ENCODE data around the gene MPRIP. TPM values are rescaled to one million over a fixed set of nuclear protein-coding genes. Genes with fewer than 3 reads are reported as not detected.

The MPRIP gene
- total RNA-seq, 1 experiment from 2014 or later, result 258 TPM

DNA sequence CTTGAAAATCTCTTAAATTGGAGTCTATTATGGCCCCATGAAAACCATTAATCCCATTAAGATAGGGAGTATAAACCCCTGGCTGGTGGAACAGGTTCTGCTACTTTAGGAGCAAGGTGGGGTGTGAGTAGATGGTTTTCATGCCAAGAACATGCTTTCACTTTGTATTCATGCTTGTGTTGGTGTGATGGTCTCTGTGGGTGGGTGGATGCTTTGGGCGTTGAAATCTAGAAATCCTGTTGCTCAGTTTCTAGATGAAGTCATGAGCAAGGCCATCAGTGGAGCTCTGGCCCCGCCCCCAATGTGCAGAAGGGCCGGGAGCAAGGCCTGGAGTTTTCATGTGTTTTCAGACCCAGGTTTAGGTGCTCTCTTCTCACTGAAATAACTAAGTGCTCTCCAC lies 143.8 kb downstream of the MPRIP start:
- H3K36me3 ChIP-seq (ENCODE audit: control insufficient read depth in 1 of 2, insufficient read depth in 2 of 2, low read length in 2 of 2), result peaks cover 14 to 25% of the 10 kb centered on the region in 2 experiments; a peak in 3 of 4 replicates
- ATAC-seq (no peak), DNase-seq (ENCODE audit: low read depth, low spot score) (no peak)
- no peak overlapping the region for H3K27ac ChIP-seq (ENCODE audit: low read depth, low read length)
- no peak overlapping the region for H3K4me3 ChIP-seq (replicated peaks in 1 of 2; ENCODE audit: low read depth in 1 of 2, low read length in 2 of 2)
- H4K20me1 ChIP-seq (ENCODE audit: insufficient read depth), result 0 out of 2 replicates have a peak, but pooled peaks cover under 1% of the 10 kb centered on the region
- CTCF ChIA-PET, result no interaction called here
- H3K27me3 ChIP-seq (ENCODE audit: insufficient read depth, low read length), result no peaks in the 10 kb centered on the region
- H3K9ac ChIP-seq (ENCODE audit: low read length), result no peak overlapping the region
- TF ChIP-seq CEBPB (IDR thresholded peaks at IDR 0.05; ENCODE audit: low read depth) (no peak), EZH2phosphoT487 (IDR thresholded peaks at IDR 0.05; ENCODE audit: borderline replicate concordance) (no peak), SP1 (IDR thresholded peaks at IDR 0.05; ENCODE audit: low read depth) (no peak), EZH2 (IDR thresholded peaks at IDR 0.05) (no peak), CBX3 (IDR thresholded peaks at IDR 0.05; ENCODE audit: low read depth) (no peak), SRF (IDR thresholded peaks at IDR 0.05; ENCODE audit: low read depth) (no peak), YY1 (IDR thresholded peaks at IDR 0.05; ENCODE audit: extremely low read depth, insufficient replicate concordance, low read depth, low read length) (no peak), ZFX (IDR thresholded peaks at IDR 0.05) (no peak), JUND (IDR thresholded peaks at IDR 0.05) (no peak), RAD21 (IDR thresholded peaks at IDR 0.05; ENCODE audit: low read depth) (no peak), POLR2AphosphoS5 (IDR thresholded peaks at IDR 0.05; ENCODE audit: low read depth, low read length) (no peak), EGR1 (IDR thresholded peaks at IDR 0.05; ENCODE audit: low read depth) (no peak), ZNF274 (IDR thresholded peaks at IDR 0.05; ENCODE audit: low read depth, low read length) (no peak), TCF7L2 (IDR thresholded peaks at IDR 0.05; ENCODE audit: borderline replicate concordance, extremely low read depth, insufficient read depth, insufficient read length) (no peak), POLR2A (IDR thresholded peaks at IDR 0.05; ENCODE audit: borderline replicate concordance, extremely low read depth, insufficient read depth, insufficient read length) (no peak)
- TF ChIP-seq, protein P1, sequence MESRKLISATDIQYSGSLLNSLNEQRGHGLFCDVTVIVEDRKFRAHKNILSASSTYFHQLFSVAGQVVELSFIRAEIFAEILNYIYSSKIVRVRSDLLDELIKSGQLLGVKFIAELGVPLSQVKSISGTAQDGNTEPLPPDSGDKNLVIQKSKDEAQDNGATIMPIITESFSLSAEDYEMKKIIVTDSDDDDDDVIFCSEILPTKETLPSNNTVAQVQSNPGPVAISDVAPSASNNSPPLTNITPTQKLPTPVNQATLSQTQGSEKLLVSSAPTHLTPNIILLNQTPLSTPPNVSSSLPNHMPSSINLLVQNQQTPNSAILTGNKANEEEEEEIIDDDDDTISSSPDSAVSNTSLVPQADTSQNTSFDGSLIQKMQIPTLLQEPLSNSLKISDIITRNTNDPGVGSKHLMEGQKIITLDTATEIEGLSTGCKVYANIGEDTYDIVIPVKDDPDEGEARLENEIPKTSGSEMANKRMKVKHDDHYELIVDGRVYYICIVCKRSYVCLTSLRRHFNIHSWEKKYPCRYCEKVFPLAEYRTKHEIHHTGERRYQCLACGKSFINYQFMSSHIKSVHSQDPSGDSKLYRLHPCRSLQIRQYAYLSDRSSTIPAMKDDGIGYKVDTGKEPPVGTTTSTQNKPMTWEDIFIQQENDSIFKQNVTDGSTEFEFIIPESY (IDR thresholded peaks at IDR 0.05; ENCODE audit: extremely low read depth, insufficient replicate concordance, low read length), result no peak
- TF ChIP-seq, protein P2, sequence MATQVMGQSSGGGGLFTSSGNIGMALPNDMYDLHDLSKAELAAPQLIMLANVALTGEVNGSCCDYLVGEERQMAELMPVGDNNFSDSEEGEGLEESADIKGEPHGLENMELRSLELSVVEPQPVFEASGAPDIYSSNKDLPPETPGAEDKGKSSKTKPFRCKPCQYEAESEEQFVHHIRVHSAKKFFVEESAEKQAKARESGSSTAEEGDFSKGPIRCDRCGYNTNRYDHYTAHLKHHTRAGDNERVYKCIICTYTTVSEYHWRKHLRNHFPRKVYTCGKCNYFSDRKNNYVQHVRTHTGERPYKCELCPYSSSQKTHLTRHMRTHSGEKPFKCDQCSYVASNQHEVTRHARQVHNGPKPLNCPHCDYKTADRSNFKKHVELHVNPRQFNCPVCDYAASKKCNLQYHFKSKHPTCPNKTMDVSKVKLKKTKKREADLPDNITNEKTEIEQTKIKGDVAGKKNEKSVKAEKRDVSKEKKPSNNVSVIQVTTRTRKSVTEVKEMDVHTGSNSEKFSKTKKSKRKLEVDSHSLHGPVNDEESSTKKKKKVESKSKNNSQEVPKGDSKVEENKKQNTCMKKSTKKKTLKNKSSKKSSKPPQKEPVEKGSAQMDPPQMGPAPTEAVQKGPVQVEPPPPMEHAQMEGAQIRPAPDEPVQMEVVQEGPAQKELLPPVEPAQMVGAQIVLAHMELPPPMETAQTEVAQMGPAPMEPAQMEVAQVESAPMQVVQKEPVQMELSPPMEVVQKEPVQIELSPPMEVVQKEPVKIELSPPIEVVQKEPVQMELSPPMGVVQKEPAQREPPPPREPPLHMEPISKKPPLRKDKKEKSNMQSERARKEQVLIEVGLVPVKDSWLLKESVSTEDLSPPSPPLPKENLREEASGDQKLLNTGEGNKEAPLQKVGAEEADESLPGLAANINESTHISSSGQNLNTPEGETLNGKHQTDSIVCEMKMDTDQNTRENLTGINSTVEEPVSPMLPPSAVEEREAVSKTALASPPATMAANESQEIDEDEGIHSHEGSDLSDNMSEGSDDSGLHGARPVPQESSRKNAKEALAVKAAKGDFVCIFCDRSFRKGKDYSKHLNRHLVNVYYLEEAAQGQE (IDR thresholded peaks at IDR 0.05; ENCODE audit: low read depth), result no peak
- TF ChIP-seq, protein P3, sequence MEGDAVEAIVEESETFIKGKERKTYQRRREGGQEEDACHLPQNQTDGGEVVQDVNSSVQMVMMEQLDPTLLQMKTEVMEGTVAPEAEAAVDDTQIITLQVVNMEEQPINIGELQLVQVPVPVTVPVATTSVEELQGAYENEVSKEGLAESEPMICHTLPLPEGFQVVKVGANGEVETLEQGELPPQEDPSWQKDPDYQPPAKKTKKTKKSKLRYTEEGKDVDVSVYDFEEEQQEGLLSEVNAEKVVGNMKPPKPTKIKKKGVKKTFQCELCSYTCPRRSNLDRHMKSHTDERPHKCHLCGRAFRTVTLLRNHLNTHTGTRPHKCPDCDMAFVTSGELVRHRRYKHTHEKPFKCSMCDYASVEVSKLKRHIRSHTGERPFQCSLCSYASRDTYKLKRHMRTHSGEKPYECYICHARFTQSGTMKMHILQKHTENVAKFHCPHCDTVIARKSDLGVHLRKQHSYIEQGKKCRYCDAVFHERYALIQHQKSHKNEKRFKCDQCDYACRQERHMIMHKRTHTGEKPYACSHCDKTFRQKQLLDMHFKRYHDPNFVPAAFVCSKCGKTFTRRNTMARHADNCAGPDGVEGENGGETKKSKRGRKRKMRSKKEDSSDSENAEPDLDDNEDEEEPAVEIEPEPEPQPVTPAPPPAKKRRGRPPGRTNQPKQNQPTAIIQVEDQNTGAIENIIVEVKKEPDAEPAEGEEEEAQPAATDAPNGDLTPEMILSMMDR (IDR thresholded peaks at IDR 0.05 in 2 of 3, conservative IDR thresholded peaks at IDR 0.05 in 1 of 3; ENCODE audit: borderline replicate concordance in 1 of 3, insufficient read depth in 1 of 3, low read depth in 2 of 3, low read length in 2 of 3), result no peak
- intact Hi-C loops (cut with micrococcal nuclease), result no loop called here
- H3K9me3 ChIP-seq (ENCODE audit: control insufficient read depth in 1 of 2, insufficient read depth in 1 of 2, low read depth in 1 of 2, low read length in 2 of 2), result no peaks in the 10 kb centered on the region
- H3K79me2 ChIP-seq (ENCODE audit: insufficient read depth, low read length), result no peaks in the 10 kb centered on the region
- RAD21 ChIA-PET (ENCODE audit: low non-redundant PET in 1 of 2, low total read pairs in 2 of 2, uncharacterized antibody in 2 of 2, unreplicated experiment in 2 of 2), result no interaction called here
- no peak overlapping the region for H3K4me2 ChIP-seq (ENCODE audit: low read length)
- no peak overlapping the region for H2AFZ ChIP-seq (ENCODE audit: low read depth, low read length, poor library complexity, severe bottlenecking)
- H3K9me2 ChIP-seq (ENCODE audit: insufficient read depth), result no peaks in the 10 kb centered on the region
- no TSS peak for BruUV-seq (replicated peaks)
- POLR2A ChIA-PET, result no interaction called here
- peaks cover 6 to 15% of the 10 kb centered on the region in 2 experiments; a peak in 3 of 4 replicates for H3K4me1 ChIP-seq (ENCODE audit: control insufficient read depth in 1 of 2, insufficient read depth in 2 of 2, low read length in 2 of 2)
